ENCODE measurements around the gene CHRNB1.
A peak's percentile ranks its signal among the peaks of the same experiment; 100 is the strongest.

The CHRNB1 gene

DNA sequence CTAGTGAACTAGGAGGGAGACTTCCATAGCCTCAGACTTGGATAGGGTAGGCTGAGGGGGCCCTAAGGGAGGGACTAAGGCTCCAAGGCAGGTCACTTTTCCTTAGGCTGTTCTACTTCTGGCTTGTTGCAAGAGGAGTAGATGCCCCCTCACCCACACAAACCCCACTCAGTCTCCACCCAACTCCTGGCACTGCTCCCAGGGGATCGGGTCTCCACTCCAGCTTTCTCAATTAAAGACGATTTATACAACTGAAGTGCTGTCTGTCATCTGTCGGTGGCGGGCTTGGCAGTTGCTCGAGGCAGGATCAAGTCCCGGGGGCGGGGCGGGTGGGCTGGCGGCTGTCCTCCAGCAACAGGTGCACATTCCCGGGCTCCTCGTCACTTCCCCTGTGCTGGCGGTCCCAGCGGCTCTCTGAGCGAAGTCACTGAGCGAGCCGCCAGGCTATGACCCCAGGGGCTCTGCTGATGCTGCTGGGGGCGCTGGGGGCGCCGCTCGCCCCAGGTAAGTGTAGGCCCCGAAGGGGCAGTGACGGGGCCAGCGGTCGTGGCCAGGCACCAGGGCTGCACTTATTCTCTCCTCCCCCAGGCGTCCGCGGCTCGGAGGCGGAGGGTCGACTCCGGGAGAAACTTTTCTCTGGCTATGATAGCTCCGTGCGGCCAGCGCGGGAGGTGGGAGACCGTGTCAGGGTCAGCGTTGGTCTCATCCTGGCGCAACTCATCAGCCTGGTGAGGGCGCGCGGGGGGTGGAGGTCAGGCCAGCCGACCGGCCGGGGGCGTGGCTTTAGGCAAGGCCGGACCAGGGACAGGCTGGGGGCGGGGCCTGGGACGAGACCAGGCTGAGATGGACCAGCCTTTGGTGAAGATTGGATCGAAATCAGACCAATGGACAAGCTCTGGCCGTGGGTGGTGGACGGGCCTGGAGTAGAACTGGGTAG is at the start of gene CHRNB1:
CHRNB1 (plus strand) TSS at position 380 of the 937 bp plus-strand sequence; CDS start at position 447, 67 bp downstream.
- no peak for DNase-seq

GRCh38 chr17:7396147-7396546 is 48.7 kb upstream of the CHRNB1 start:
- DNase-seq = no peak

GRCh38 chr17:7398612-7399011 is 46.2 kb upstream of the CHRNB1 start:
- no peak for DNase-seq

DNA sequence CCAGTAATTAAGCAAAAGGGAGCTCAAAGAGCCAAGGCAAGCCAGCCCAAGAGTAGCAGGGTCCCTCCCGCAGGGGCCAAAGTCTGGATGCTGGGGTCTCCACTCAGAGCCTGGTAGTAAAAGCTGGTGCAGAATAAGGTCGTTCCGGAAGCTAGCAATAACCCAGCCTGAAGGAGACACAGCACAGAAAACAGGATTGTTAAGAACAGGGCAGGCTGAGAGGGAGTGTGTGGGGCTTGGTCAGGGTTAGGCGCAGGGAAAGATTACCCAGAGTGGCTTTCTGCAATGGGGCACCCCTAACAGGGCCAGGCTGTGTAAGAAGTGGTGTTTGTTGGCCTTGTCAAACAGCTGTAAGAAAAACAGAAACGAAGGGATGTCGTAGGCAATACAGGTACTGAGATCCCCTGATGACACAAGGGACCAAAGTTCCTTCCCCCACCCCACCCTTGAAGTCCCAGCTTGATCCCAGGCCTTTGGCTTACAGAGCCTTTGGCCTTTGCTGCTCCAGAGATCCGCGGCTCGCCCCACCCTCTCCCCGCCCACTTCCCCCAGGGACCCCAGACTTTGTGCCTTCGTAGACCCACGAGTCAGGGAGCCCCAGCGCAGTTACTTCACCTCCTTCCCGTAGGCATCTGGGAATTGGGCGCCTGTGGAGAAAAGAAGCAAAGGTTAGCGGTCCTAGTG is 41.7 kb upstream of the CHRNB1 start:
- DNase-seq = peak; percentile 21

DNA sequence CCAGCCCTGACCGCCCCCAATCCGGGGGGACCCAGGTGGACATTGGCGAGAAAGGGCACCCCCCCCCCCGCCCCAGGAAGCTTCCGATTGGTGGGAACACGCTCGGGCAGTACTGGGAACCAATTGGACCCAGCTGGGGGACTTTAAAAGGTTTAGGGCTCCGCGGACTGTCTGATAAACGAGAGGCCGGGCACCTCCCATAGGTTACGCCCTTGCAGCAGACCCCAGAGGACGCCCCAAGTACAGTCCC is 41.2 kb upstream of the CHRNB1 start:
- DNase-seq = no peak

- DNase-seq = peak; percentile 98
Observed at GRCh38 chr17:7403977-7404736, 40.7 kb upstream of the CHRNB1 start, which contains the start of gene TMEM256. Gene TMEM256, minus strand, starts transcription at chr17:7404097. Its CDS starts 13 bp downstream, at chr17:7404084.

- DNase-seq = peak; percentile 82
Observed at GRCh38 chr17:7404737-7405349, 40.0 kb upstream of the CHRNB1 start.

DNA sequence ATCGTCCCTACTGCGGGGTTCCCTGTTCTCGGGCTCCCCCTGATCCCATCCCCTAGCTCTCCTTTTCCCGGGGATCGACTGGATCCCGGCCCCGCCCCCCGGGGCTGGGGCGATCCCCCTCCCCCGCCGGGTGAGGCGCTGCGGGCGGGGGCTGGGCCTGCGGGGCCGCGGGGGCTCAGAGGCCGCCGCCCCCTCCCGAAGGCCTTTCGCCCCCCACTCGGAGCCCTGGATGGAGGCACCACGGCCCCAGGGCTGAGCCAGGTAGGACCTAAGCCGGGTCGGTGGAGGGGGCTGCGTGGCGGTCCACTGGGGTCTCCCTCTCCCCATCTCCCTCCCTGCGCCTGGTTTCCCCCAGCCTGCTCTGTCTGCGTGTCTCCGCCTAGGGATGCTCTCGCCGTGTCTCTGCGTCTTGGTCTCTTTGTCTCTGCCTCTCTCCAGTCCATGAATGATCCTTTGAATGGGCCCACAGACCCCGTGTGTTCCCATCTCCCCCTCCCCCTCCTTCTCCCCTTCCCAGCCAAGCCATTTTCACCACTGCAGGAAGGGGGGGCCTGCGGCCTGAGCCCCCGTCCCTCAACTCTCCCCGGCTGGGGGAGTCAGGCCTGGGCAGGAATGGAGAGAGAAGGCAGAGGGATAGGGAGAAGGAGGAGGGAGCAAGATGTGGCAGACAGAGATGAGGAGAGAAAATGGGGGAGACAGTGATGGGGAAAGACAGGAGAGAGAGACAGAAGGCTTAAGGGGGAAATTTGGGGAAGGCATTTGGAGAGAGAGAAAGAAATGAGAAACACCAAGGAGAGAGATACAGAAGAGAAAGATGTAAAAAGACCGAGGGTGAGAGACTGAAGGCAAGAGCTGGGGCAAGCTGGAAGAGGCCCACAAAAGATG is 39.3 kb upstream of the CHRNB1 start:
- DNase-seq = no peak

DNA sequence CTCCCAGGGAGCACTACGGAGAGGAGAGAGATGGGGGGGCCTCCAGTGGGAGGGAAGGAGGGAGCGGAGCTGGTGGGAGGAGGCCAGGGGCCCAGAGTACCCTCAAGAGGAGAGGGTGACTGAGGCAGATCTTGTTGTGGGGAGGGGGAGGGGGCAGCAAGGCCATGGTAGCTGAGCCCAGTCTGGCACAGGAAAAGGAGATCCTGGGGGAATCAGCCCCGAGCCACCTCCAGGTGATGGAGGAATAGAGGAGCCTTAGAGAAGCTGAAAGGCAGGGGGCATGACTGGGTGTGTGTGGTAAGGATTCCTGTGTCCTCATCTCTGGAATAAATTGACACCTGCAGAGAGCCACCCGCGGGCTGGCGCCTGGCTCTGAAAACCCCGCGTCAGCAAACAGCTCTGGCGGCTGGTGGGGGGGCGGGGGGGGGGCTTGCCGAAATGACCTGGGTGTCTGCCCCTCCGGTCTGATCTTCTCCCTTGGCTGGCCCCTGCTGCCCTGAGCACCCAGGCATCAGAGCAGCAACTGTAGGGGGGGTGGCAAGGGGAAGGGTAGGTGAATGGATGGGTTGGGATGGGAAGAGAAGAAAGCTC is 38.5 kb upstream of the CHRNB1 start:
- DNase-seq = no peak

- no peak for DNase-seq
Observed at GRCh38 chr17:7407082-7407481, 37.8 kb upstream of the CHRNB1 start.

GRCh38 chr17:7407485-7408251 is 37.2 kb upstream of the CHRNB1 start, which contains the start of gene NLGN2:
Gene NLGN2, plus strand, starts transcription at chr17:7407845. Its CDS starts 411 bp downstream, at chr17:7408256.
- DNase-seq = no peak

- DNase-seq = peak; percentile 49
Observed at GRCh38 chr17:7408252-7408727, 36.6 kb upstream of the CHRNB1 start.

DNA sequence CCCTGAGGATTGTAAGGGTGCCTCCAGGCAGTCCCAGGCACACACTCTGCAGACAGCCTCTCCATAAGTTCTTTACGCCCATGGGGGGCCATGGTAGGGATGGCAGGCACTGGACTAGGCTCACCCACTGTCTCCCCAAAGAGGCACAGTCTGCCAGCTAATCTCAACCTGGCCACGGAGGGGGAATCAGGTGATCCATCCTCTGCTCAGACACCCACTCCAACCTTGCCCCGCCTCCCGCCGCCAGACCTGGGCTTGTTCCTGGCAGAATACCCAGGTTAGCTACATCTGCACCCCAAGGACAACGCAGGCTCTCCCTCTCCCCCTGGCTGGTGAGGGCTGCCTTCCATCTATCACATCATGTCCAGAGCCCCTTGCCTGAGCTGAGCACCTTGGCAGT is 36.0 kb upstream of the CHRNB1 start:
- DNase-seq = no peak

DNA sequence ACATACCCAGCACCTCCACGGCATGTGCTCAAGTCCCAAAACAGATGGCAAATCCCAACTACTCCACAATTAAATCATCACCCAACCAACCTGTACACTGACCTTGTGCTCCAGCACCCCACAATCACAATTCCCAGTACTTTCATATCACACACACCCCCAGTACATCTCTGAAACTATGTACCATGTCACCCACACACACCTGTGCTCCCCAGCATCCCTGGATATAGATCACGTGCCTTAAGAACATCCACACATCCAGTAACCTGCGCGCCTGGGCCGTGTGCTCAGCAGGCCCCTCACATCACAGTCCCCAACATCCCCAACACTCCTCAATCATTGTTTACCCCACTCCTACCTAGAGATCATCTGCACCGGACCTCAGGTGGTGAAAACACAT is 35.1 kb upstream of the CHRNB1 start:
- DNase-seq = no peak

DNA sequence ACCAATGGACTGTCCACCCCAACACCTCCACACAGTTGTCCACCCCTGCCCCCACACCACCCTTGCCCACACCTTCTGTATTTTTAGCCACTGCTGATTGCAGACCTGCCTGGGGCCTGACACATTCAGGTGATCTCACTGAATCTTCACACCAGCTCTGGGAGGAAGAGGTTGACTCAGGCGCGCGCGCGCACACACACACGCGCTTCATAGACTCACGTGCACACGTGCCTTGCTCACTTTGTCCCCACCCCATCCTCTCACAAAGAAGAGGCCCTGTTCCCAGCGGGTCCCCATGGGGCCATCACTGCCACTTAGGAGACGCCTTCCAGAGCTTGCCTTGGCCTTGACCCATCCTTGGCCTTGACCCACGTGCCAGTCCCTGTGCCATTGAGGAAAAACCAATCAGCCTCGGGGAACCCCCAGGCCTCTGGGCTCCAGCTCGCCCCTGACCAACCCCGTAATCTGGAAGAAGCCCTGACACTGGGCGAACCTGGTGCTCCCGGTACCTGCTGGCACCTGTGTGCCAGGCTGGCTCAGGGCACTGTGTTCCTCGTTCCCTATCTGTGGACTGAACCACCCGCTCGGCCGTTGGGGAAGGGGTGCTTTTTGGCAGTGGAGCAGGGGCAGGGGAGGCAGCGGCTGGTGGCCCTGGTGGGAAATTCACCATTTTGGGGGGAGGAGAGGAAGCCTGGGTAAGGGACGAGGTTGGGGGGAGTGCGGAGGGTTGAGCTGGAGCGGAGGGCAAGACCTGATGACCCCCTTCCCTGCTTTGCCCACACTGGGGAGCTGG is 34.0 kb upstream of the CHRNB1 start:
- no peak for DNase-seq

DNA sequence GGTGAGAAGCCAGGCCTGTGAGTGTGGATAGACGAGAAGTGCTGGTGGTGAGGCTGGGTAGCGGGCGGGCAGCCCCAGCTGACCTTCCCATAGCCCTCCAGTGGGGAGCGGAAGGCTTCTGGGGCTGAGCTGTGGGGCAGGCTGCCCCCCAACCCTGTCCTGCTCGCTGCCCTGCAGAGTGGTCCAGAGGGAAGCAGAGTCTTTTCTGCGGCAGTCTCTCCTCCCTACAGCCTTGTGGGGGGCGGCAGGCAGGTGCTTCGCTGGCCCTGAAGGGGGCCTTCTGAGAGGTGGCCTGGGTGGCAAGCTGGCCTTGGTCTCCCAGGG is 33.5 kb upstream of the CHRNB1 start:
- DNase-seq = no peak

GRCh38 chr17:7413346-7413985 is 31.4 kb upstream of the CHRNB1 start:
- DNase-seq = no peak

- DNase-seq = no peak
Observed at GRCh38 chr17:7414837-7415236, 30.0 kb upstream of the CHRNB1 start.

GRCh38 chr17:7415784-7416183 is 29.1 kb upstream of the CHRNB1 start:
- no peak for DNase-seq
